HEK293 (cell line): ENCODE measurements around the gene TFAM.

Source experiments
- CTCF ChIP-seq: fragments of 450-650 bp; formaldehyde crosslinking; IDR thresholded peaks from 2 replicates; pipeline ENCODE4 v1.5.1; 2016; ENCODE audit warnings: missing biosample characterization, missing genetic modification characterization
- PATZ1 ChIP-seq: fragments of 450-650 bp; formaldehyde crosslinking; IDR thresholded peaks from 2 replicates; pipeline ENCODE4 v1.5.1; 2016; ENCODE audit warnings: missing biosample characterization, missing genetic modification characterization
- PRDM4 ChIP-seq: fragments of 450-650 bp; formaldehyde crosslinking; IDR thresholded peaks from 2 replicates; pipeline ENCODE4 v1.5.1; 2017; ENCODE audit warnings: missing biosample characterization, missing genetic modification characterization
- REST ChIP-seq: fragments of 450-650 bp; formaldehyde crosslinking; IDR thresholded peaks from 2 replicates; pipeline ENCODE4 v1.5.1; 2016; ENCODE audit warnings: missing biosample characterization, missing genetic modification characterization
- SALL2 ChIP-seq: fragments of 450-650 bp; formaldehyde crosslinking; IDR thresholded peaks from 2 replicates; pipeline ENCODE4 v1.5.0; 2017; ENCODE audit warnings: missing biosample characterization, mild to moderate bottlenecking, missing genetic modification characterization, borderline replicate concordance
- YY1 ChIP-seq: fragments of 450-650 bp; formaldehyde crosslinking; IDR thresholded peaks from 2 replicates; pipeline ENCODE4 v1.5.1; 2018; ENCODE audit warnings: missing biosample characterization, missing genetic modification characterization
- ZFP41 ChIP-seq: fragments of 450-650 bp; formaldehyde crosslinking; IDR thresholded peaks from 2 replicates; pipeline ENCODE4 v1.5.1; 2016; ENCODE audit warnings: missing biosample characterization, missing genetic modification characterization, borderline replicate concordance
- ZNF114 ChIP-seq: fragments of 450-650 bp; formaldehyde crosslinking; IDR thresholded peaks from 2 replicates; pipeline ENCODE4 v1.5.0; 2017; ENCODE audit warnings: missing biosample characterization, missing genetic modification characterization
- ZNF174 ChIP-seq: fragments of 450-650 bp; formaldehyde crosslinking; IDR thresholded peaks from 2 replicates; pipeline ENCODE4 v1.5.0; 2017; ENCODE audit warnings: missing biosample characterization, mild to moderate bottlenecking, missing genetic modification characterization
- ZNF777 ChIP-seq: fragments of 450-650 bp; formaldehyde crosslinking; IDR thresholded peaks from 2 replicates; pipeline ENCODE4 v1.5.1; 2017; ENCODE audit warnings: missing biosample characterization, missing genetic modification characterization, borderline replicate concordance
- TF ChIP-seq, protein P1 (sequence below): fragments of 450-650 bp; formaldehyde crosslinking; IDR thresholded peaks from 2 replicates; pipeline ENCODE4 v1.5.1; 2016; ENCODE audit warnings: missing biosample characterization, missing genetic modification characterization
- TF ChIP-seq, protein P2 (sequence below): fragments of 450-650 bp; formaldehyde crosslinking; IDR thresholded peaks from 2 replicates; pipeline ENCODE4 v1.5.1; 2016; ENCODE audit warnings: missing biosample characterization, missing genetic modification characterization
- TF ChIP-seq, protein P3 (sequence below): fragments of 450-650 bp; formaldehyde crosslinking; IDR thresholded peaks from 2 replicates; pipeline ENCODE4 v1.5.1; 2016; ENCODE audit warnings: missing biosample characterization, missing genetic modification characterization

- TF ChIP-seq ZNF777 (tag by site-specific recombination) (no peak), CTCF (tag by site-specific recombination) (no peak), ZNF114 (tag by site-specific recombination) (no peak), PATZ1 (tag by site-specific recombination) (no peak), SALL2 (no peak), ZNF174 (no peak), ZFP41 (tag by site-specific recombination) (no peak), PRDM4 (tag by site-specific recombination) (no peak), REST (tag by site-specific recombination) (no peak), YY1 (tag by site-specific recombination) (no peak)
- TF ChIP-seq, protein P1, sequence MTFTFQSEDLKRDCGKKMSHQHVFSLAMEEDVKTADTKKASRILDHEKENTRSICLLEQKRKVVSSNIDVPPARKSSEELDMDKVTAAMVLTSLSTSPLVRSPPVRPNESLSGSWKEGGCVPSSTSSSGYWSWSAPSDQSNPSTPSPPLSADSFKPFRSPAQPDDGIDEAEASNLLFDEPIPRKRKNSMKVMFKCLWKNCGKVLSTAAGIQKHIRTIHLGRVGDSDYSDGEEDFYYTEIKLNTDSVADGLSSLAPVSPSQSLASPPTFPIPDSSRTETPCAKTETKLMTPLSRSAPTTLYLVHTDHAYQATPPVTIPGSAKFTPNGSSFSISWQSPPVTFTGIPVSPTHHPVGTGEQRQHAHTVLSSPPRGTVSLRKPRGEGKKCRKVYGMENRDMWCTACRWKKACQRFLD (tag by site-specific recombination) = no peak
- TF ChIP-seq, protein P2, sequence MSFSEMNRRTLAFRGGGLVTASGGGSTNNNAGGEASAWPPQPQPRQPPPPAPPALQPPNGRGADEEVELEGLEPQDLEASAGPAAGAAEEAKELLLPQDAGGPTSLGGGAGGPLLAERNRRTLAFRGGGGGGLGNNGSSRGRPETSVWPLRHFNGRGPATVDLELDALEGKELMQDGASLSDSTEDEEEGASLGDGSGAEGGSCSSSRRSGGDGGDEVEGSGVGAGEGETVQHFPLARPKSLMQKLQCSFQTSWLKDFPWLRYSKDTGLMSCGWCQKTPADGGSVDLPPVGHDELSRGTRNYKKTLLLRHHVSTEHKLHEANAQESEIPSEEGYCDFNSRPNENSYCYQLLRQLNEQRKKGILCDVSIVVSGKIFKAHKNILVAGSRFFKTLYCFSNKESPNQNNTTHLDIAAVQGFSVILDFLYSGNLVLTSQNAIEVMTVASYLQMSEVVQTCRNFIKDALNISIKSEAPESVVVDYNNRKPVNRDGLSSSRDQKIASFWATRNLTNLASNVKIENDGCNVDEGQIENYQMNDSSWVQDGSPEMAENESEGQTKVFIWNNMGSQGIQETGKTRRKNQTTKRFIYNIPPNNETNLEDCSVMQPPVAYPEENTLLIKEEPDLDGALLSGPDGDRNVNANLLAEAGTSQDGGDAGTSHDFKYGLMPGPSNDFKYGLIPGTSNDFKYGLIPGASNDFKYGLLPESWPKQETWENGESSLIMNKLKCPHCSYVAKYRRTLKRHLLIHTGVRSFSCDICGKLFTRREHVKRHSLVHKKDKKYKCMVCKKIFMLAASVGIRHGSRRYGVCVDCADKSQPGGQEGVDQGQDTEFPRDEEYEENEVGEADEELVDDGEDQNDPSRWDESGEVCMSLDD = no peak
- TF ChIP-seq, protein P3, sequence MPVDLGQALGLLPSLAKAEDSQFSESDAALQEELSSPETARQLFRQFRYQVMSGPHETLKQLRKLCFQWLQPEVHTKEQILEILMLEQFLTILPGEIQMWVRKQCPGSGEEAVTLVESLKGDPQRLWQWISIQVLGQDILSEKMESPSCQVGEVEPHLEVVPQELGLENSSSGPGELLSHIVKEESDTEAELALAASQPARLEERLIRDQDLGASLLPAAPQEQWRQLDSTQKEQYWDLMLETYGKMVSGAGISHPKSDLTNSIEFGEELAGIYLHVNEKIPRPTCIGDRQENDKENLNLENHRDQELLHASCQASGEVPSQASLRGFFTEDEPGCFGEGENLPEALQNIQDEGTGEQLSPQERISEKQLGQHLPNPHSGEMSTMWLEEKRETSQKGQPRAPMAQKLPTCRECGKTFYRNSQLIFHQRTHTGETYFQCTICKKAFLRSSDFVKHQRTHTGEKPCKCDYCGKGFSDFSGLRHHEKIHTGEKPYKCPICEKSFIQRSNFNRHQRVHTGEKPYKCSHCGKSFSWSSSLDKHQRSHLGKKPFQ = no peak
These were observed 10.8 kb downstream of the TFAM start for GRCh38 chr10:58396057-58396456.
